HFF-Myc (cell line): ENCODE data around the gene CPA1.

ENCODE experiments used
- DNase-seq: peaks from one replicate; pipeline ENCODE4 v3.0.0-alpha.2; 2011; ENCODE audit warnings: low read depth; ENCODE audit errors: extremely low read depth
- H3K4me3 ChIP-seq: replicated peaks from 2 replicates; pipeline ENCODE4 v1.5.1; 2011; ENCODE audit warnings: low read depth, mild to moderate bottlenecking, control low read depth, low read length
- TF ChIP-seq, protein P1 (sequence below): IDR thresholded peaks from 2 replicates; pipeline ENCODE4 v1.5.1; 2012; ENCODE audit warnings: mild to moderate bottlenecking, low read depth, low read length, control low read depth; ENCODE audit errors: missing control alignments

The CPA1 gene

DNA sequence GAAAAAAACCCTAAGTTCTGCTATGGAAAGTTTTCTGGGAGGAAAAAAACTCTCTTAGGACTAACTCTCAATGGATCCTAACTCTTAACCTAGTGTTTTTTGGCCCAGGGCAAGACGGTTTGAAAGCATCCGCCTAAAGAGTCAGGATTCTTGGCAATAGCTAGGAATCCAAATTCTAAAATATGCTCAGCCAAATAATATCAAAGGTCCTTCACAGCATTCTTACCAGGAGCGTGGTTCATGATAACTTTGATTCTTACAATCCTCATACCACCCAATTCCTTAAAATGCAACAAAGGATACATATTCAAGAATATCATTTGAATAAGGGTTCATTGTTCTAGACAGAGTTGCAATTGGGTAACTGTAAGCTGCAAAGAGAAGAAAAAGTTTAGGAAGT, 21.3 kb downstream of the CPA1 start:
- H3K4me3 ChIP-seq: no peak overlapping the region
- no peak for DNase-seq
- TF ChIP-seq, protein P1, sequence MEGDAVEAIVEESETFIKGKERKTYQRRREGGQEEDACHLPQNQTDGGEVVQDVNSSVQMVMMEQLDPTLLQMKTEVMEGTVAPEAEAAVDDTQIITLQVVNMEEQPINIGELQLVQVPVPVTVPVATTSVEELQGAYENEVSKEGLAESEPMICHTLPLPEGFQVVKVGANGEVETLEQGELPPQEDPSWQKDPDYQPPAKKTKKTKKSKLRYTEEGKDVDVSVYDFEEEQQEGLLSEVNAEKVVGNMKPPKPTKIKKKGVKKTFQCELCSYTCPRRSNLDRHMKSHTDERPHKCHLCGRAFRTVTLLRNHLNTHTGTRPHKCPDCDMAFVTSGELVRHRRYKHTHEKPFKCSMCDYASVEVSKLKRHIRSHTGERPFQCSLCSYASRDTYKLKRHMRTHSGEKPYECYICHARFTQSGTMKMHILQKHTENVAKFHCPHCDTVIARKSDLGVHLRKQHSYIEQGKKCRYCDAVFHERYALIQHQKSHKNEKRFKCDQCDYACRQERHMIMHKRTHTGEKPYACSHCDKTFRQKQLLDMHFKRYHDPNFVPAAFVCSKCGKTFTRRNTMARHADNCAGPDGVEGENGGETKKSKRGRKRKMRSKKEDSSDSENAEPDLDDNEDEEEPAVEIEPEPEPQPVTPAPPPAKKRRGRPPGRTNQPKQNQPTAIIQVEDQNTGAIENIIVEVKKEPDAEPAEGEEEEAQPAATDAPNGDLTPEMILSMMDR: no peak

DNA sequence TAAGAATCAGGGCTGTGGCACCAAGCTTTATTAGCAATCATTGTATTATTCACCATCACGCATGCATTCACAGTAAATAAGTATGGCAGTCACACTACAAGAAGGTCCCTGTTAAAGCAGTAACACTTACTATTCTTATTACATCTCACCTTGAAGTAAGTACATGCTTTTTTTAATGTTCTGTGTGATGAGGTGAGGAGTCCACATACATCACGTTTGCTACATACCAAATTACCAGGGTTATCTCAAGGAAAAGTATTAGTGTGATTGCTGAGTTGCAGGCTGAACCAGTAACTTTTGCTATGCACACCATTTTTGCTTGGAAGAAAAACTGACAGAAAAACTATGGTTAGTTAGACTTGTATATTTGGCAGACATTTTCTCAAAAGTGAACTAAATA, 24.7 kb downstream of the CPA1 start:
- no peak overlapping the region for H3K4me3 ChIP-seq
- TF ChIP-seq, protein P1: no peak
- no peak for DNase-seq

DNA sequence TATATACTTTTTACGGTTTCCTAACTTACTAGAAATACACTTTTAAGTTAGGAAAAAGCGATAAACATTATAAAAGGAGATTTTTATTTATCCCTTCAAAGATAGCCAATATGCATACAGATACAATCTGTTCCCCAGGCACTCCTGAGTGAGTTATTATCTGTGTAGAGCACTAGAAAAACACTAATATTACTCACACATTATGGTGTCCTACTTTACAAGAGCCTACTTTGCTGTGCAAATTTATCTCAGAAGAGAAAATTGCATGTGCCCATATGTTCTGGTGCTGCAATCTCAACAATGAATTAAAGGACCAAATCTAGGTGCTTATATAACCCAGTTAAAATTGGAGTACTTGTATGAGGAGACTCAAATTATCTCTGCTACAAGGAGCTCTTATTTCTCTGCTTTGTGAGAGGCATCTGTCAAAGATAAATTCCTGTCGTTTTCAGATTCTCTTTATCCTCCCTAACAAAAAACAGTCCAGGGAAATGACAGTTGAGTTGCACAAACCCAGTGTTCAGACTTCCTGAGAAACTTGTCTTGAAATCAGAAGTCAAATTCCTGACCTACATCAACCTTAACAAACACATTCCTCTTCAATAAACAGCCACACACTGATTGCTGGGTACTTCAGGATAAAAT, 28.9 kb downstream of the CPA1 start:
- no peak overlapping the region for H3K4me3 ChIP-seq
- no peak for DNase-seq
- TF ChIP-seq, protein P1: no peak

DNA sequence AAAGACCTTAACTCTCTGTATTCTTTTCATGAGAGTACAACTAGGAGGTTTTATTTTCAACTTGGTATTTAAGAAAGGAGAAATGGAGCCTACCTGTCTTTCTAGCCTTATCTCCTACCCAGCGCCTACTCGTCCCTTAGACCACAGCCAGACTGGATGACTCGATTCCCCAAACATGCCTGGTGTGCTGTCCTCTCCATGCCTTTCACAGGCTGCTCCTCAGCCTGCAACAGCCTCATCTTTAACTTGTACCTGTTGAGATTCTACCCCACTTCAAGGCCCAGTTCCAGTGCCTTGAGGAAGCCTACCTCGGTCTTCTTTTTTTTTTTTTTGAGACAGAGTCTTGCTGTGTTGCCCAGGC, 29.4 kb downstream of the CPA1 start:
- DNase-seq: no peak
- H3K4me3 ChIP-seq: no peak overlapping the region
- TF ChIP-seq, protein P1: no peak

DNA sequence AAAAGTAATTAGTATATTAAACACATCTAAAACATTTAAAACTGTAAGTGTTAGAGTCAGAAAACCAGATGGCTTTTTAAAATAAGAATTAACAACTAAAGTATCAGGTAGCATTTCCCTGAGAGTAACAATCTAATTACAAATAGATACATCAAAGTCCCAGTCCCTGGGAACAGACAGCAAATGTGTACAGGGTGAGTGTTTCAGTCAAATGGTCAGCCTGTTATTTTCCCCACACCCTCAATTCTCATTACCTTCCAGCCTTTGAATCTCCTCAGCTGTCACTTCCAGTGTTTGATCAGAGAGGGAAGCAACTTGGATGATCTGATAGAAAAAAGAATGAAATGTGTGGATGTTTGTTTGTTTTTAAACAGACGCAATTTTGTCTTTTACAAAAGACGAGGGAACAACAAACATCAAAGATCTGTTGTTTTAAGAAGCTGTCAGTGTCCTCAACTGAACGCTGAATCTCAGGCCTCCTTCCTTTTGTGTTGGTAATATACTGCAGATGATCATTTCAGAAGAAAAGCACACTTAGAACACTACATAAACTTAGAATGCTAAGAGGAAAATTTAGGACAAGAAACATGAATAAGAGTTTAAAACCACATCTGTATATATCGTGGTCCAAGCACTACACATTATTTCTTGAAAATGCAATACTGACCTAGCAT, 30.7 kb downstream of the CPA1 start:
- DNase-seq: no peak
- TF ChIP-seq, protein P1: no peak
- no peak overlapping the region for H3K4me3 ChIP-seq

DNA sequence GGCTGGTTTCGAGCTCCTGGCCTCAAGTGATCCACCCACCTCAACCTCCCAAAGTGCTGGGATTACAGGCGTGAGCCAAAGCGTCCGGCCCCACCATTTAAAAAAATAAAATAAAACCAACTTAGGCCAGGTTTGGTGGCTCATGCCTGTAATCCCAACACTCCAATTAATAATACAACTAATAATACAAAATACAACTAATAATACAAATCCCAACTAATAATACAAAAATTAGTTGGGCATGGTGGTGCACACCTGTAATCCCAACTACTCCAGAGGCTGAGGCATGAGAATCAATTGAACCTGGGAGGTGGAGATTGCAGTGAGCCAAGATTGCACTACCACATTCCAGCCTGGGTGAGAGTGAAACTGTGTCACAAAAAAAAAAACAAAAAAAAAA, 32.9 kb downstream of the CPA1 start:
- no peak overlapping the region for H3K4me3 ChIP-seq
- TF ChIP-seq, protein P1: no peak
- DNase-seq: no peak
